ENCODE data around the gene PDE1C.

The PDE1C gene

DNA sequence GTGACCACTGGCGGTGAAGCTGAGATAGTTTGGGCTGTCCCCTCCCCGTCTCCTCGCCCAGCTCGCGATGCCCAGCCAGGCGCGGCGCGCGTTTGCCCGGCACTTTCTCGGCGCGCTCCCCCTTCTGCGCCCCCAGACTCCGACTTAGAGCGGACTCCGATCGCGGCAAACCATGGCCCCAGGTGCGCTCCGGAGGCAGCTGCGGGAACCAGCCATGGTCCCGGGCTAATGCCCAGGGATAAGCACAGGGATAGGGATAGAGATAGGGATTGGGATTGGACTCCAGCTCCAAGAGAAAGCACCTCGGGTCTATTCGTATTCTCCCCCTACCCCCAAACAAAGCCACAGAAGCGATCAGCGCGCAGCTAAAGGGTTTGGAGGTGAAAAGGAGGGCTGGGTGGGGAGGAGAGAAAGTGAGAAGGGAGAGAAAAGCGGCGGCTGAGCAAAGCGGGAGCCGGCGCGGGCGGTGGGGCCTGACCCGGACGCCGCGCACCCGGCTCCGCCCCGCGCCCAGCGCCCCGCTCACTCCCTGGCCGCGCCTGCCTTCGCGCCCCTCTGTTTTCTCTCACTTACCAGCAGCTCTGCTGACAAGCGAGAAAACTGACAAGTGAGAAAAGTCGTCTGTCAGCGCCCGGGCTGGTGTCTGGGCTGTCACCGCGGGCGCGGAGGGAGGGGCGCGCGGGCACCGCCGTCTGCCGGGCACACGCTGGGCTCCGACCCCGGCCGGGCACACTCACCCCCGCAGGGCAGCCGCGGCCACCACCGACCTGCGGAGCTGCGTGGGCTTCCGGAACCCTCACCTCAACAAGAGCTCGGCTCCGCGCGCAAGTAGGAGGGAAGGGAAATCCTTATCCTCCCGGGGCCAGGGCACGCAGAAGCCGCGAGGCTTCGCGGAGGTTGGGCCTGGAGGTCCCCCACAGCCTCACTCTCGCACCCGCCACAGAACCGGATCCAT is at the start of gene PDE1C:
PDE1C (minus strand) TSS at position 2 of the 955 bp plus-strand sequence.
- no peaks in the 10 kb centered on the region for H3K4me1 ChIP-seq (ENCODE audit: control insufficient read depth in 1 of 2, insufficient read depth in 2 of 2, low read length in 2 of 2)
- H3K9me3 ChIP-seq (ENCODE audit: control insufficient read depth in 1 of 2, low read length in 2 of 2), result no peaks in the 10 kb centered on the region
- peak within 1 kb of the TSS; percentile 52 to 66 for H3K4me3 ChIP-seq (ENCODE audit: low read depth in 1 of 2, low read length in 2 of 2)
- H3K9ac ChIP-seq (ENCODE audit: low read depth in 1 of 2, low read length in 2 of 2), result peak within 1 kb of the TSS; percentile 15 to 32
- H3K36me3 ChIP-seq (ENCODE audit: control insufficient read depth in 1 of 2, insufficient read depth in 2 of 2, low read length in 2 of 2), result no peaks in the 10 kb centered on the region
- H3K27me3 ChIP-seq (ENCODE audit: control insufficient read depth in 1 of 2, insufficient read depth in 2 of 2, low read length in 2 of 2), result peaks cover 17 to 46% of the 10 kb centered on the region in 2 donors
- no peak within 1 kb of the TSS for H3K27ac ChIP-seq (ENCODE audit: low read depth, low read length)

DNA sequence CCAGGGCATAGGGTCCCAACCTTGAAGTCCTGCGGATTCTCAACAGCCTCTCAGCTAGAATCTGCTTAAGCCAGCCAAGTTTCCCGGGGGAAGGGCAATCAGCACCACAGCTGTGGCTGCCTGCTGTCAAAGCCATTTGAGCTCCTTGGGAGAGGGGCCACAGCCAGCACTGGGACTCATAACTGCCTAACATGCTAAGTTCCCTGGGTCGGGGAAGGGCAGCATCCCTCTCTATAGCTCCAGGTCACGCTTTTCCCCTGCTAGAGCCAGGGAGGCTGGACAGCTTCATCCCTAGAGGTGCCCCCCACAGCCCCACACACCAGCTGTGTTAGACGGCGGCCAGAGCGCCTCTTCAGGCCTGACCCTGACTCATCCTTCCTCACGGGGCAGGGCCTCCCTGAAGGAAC is 49.6 kb upstream of the PDE1C start:
- peaks cover 0 to 2% of the 10 kb centered on the region in 2 donors for H3K9me3 ChIP-seq (ENCODE audit: control insufficient read depth in 1 of 2, low read length in 2 of 2)
- H3K27me3 ChIP-seq (ENCODE audit: control insufficient read depth in 1 of 2, insufficient read depth in 2 of 2, low read length in 2 of 2), result no peaks in the 10 kb centered on the region
- H3K4me1 ChIP-seq (ENCODE audit: control insufficient read depth in 1 of 2, insufficient read depth in 2 of 2, low read length in 2 of 2), result no peaks in the 10 kb centered on the region
- H3K9ac ChIP-seq (ENCODE audit: low read depth in 1 of 2, low read length in 2 of 2), result no peak overlapping the region
- H3K36me3 ChIP-seq (ENCODE audit: control insufficient read depth in 1 of 2, insufficient read depth in 2 of 2, low read length in 2 of 2), result no peaks in the 10 kb centered on the region
- no peak overlapping the region for H3K27ac ChIP-seq (ENCODE audit: low read depth, low read length)
- no peak overlapping the region for H3K4me3 ChIP-seq (ENCODE audit: low read depth in 1 of 2, low read length in 2 of 2)

DNA sequence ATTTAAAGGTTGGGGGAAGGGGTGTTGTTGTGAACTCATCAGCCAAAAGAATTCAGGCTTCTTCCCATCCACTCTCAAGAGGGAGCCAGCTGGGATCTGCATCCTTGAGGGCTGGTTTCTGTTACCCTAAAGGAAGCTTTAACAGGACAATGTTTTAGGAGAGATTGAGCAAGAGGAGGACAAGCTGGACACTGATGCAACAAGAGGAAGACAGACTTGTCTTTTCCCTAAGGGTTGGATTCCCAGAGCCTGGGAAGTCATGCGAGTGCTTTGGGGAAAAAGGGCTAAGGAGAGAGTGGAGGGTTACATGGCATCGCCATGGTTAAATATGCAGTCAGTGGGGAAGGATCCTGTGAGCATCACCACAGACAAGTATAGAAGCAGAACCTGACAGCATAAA is 47.6 kb upstream of the PDE1C start:
- H3K36me3 ChIP-seq (ENCODE audit: control insufficient read depth in 1 of 2, insufficient read depth in 2 of 2, low read length in 2 of 2), result no peaks in the 10 kb centered on the region
- no peak overlapping the region for H3K9ac ChIP-seq (ENCODE audit: low read depth in 1 of 2, low read length in 2 of 2)
- no peak overlapping the region for H3K27ac ChIP-seq (ENCODE audit: low read depth, low read length)
- no peaks in the 10 kb centered on the region for H3K4me1 ChIP-seq (ENCODE audit: control insufficient read depth in 1 of 2, insufficient read depth in 2 of 2, low read length in 2 of 2)
- H3K27me3 ChIP-seq (ENCODE audit: control insufficient read depth in 1 of 2, insufficient read depth in 2 of 2, low read length in 2 of 2), result no peaks in the 10 kb centered on the region
- no peaks in the 10 kb centered on the region for H3K9me3 ChIP-seq (ENCODE audit: control insufficient read depth in 1 of 2, low read length in 2 of 2)
- no peak overlapping the region for H3K4me3 ChIP-seq (ENCODE audit: low read depth in 1 of 2, low read length in 2 of 2)

DNA sequence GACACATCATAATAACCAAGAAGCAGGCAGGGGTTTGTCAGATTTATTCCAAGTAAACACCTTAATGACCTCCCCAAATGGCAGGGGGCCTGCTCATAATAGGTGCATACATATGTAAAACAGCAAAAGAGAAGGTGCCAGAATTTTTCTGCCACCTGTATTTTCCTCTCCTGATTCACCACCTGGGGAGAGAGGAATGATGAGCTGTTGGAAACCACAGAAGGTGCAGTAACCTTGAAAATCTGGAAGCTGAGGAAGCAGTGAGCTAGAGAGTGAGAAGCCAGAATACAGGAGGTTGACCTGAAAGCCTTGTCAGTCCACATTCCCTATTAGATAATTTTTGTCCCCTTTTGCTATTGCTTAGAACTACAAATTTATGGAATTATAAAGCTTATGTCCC is 46.2 kb upstream of the PDE1C start:
- Histone ChIP-seq H3K9ac (ENCODE audit: low read depth in 1 of 2, low read length in 2 of 2) (no peak overlapping the region), H3K36me3 (ENCODE audit: control insufficient read depth in 1 of 2, insufficient read depth in 2 of 2, low read length in 2 of 2) (no peaks in the 10 kb centered on the region), H3K4me3 (ENCODE audit: low read depth in 1 of 2, low read length in 2 of 2) (no peak overlapping the region), H3K27ac (ENCODE audit: low read depth, low read length) (no peak overlapping the region), H3K4me1 (ENCODE audit: control insufficient read depth in 1 of 2, insufficient read depth in 2 of 2, low read length in 2 of 2) (no peaks in the 10 kb centered on the region), H3K9me3 (ENCODE audit: control insufficient read depth in 1 of 2, low read length in 2 of 2) (peaks cover 1 to 4% of the 10 kb centered on the region in 2 donors), H3K27me3 (ENCODE audit: control insufficient read depth in 1 of 2, insufficient read depth in 2 of 2, low read length in 2 of 2) (no peaks in the 10 kb centered on the region)

DNA sequence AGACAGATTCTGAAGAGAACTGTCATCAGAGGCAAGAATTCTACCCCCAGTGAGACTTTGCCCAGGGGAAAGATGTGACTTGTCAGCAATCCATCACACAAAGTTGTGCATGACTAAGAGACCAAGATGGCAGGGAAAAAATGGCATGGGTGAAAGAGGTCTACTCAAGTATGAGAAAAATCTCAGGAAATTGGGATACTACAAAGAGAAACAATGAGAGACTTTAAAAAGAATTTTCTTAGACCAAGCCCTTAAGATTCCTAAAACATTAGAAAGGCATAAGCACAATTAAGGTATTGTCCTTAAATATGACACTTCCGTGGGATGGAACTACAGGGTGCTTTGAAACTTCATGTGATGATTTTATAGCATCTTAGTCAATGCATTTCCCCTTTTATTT is 45.6 kb upstream of the PDE1C start:
- peaks cover 6 to 8% of the 10 kb centered on the region in 2 donors for H3K9me3 ChIP-seq (ENCODE audit: control insufficient read depth in 1 of 2, low read length in 2 of 2)
- H3K27me3 ChIP-seq (ENCODE audit: control insufficient read depth in 1 of 2, insufficient read depth in 2 of 2, low read length in 2 of 2), result no peaks in the 10 kb centered on the region
- H3K9ac ChIP-seq (ENCODE audit: low read depth in 1 of 2, low read length in 2 of 2), result no peak overlapping the region
- H3K4me1 ChIP-seq (ENCODE audit: control insufficient read depth in 1 of 2, insufficient read depth in 2 of 2, low read length in 2 of 2), result no peaks in the 10 kb centered on the region
- no peak overlapping the region for H3K4me3 ChIP-seq (ENCODE audit: low read depth in 1 of 2, low read length in 2 of 2)
- no peak overlapping the region for H3K27ac ChIP-seq (ENCODE audit: low read depth, low read length)
- no peaks in the 10 kb centered on the region for H3K36me3 ChIP-seq (ENCODE audit: control insufficient read depth in 1 of 2, insufficient read depth in 2 of 2, low read length in 2 of 2)

DNA sequence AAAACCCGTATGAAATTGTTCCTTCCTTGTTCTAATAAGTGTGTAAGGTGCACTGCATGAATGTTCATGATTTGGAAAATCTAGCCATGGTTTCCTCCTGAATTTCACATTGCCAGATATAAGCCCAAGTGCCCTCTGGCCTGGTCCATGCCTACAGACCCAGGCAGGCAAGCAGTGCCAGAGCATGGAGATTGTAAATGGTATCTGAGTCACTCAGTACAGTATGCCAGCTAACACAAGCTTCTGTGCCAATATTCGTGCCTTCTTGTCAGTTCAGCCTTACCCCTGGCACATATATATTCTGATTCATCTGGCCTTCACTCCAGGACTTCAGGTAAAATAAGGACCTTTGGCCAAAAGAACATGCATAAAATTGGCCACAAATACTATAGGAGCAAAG is 38.4 kb upstream of the PDE1C start:
- H3K4me3 ChIP-seq (ENCODE audit: low read depth in 1 of 2, low read length in 2 of 2), result no peak overlapping the region
- peaks cover 6 to 9% of the 10 kb centered on the region in 2 donors for H3K9me3 ChIP-seq (ENCODE audit: control insufficient read depth in 1 of 2, low read length in 2 of 2)
- no peaks in the 10 kb centered on the region for H3K36me3 ChIP-seq (ENCODE audit: control insufficient read depth in 1 of 2, insufficient read depth in 2 of 2, low read length in 2 of 2)
- H3K4me1 ChIP-seq (ENCODE audit: control insufficient read depth in 1 of 2, insufficient read depth in 2 of 2, low read length in 2 of 2), result no peaks in the 10 kb centered on the region
- H3K27me3 ChIP-seq (ENCODE audit: control insufficient read depth in 1 of 2, insufficient read depth in 2 of 2, low read length in 2 of 2), result no peaks in the 10 kb centered on the region
- H3K9ac ChIP-seq (ENCODE audit: low read depth in 1 of 2, low read length in 2 of 2), result no peak overlapping the region
- H3K27ac ChIP-seq (ENCODE audit: low read depth, low read length), result no peak overlapping the region

DNA sequence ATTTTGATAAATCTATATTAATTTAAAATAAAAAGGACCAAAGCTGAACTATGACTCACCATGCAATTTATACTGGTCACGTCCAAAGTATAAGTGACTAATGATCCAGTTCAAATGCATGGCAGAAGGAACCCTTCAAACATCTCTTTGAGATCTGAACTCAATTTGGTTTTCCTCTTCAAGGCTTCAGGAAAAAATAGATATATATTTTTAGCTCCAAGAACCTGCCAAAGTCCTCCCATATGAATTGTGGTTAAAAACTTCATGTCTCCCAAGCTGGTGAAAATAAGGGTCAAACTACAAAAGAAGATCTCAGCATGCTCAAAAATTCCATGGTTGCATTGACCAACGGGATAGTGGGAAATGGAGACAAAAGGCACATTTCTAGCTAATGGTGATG is 34.6 kb upstream of the PDE1C start:
- H3K9ac ChIP-seq (ENCODE audit: low read depth in 1 of 2, low read length in 2 of 2), result no peak overlapping the region
- no peak overlapping the region for H3K4me3 ChIP-seq (ENCODE audit: low read depth in 1 of 2, low read length in 2 of 2)
- no peak overlapping the region for H3K27ac ChIP-seq (ENCODE audit: low read depth, low read length)
- H3K4me1 ChIP-seq (ENCODE audit: control insufficient read depth in 1 of 2, insufficient read depth in 2 of 2, low read length in 2 of 2), result no peaks in the 10 kb centered on the region
- H3K36me3 ChIP-seq (ENCODE audit: control insufficient read depth in 1 of 2, insufficient read depth in 2 of 2, low read length in 2 of 2), result no peaks in the 10 kb centered on the region
- no peaks in the 10 kb centered on the region for H3K27me3 ChIP-seq (ENCODE audit: control insufficient read depth in 1 of 2, insufficient read depth in 2 of 2, low read length in 2 of 2)
- no peaks in the 10 kb centered on the region for H3K9me3 ChIP-seq (ENCODE audit: control insufficient read depth in 1 of 2, low read length in 2 of 2)

DNA sequence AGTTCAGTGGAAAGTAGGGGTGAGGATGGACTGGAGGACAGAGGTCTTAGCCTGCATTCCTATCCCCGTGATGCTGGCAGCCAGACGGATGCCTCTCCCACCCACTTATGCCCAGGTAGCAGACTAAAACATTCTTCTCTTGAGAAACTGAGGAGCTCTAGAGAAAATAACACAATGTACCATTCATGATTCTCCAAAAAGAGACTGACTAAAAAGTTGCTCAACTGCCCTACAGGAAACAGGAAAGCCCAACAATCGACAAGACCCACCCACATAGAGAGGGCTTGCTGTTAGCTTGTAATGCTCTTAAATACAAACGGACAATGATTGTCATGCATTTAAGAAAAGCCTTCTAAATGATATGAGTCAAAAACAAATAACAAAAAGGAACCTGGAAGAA is 33.2 kb upstream of the PDE1C start:
- Histone ChIP-seq H3K4me3 (ENCODE audit: low read depth in 1 of 2, low read length in 2 of 2) (no peak overlapping the region), H3K27ac (ENCODE audit: low read depth, low read length) (no peak overlapping the region), H3K4me1 (ENCODE audit: control insufficient read depth in 1 of 2, insufficient read depth in 2 of 2, low read length in 2 of 2) (no peaks in the 10 kb centered on the region), H3K9me3 (ENCODE audit: control insufficient read depth in 1 of 2, low read length in 2 of 2) (no peaks in the 10 kb centered on the region), H3K27me3 (ENCODE audit: control insufficient read depth in 1 of 2, insufficient read depth in 2 of 2, low read length in 2 of 2) (no peaks in the 10 kb centered on the region), H3K9ac (ENCODE audit: low read depth in 1 of 2, low read length in 2 of 2) (no peak overlapping the region), H3K36me3 (ENCODE audit: control insufficient read depth in 1 of 2, insufficient read depth in 2 of 2, low read length in 2 of 2) (no peaks in the 10 kb centered on the region)

DNA sequence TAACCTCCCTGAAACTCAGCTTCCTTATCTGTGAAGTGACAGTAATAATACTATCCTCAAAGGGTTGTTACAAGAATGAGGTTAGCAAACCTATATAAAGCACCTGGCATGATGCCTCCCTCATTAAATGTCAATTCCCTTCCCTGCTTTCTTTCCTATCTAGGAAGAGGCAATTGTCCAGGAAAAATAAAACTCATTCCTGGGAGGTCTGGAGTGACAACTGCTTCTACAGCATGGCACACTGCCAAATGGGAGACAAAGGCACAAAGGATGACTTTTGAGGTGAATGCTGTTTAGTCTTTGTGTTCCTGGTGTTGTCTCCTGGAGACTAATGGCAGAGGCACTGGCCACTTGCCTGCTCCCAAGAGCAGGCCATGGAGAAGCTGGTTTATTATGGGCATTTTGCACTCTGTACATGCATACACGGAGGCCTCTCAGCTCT is 32.2 kb upstream of the PDE1C start:
- H3K9me3 ChIP-seq (ENCODE audit: control insufficient read depth in 1 of 2, low read length in 2 of 2), result no peaks in the 10 kb centered on the region
- H3K27me3 ChIP-seq (ENCODE audit: control insufficient read depth in 1 of 2, insufficient read depth in 2 of 2, low read length in 2 of 2), result no peaks in the 10 kb centered on the region
- H3K27ac ChIP-seq (ENCODE audit: low read depth, low read length), result no peak overlapping the region
- H3K4me1 ChIP-seq (ENCODE audit: control insufficient read depth in 1 of 2, insufficient read depth in 2 of 2, low read length in 2 of 2), result no peaks in the 10 kb centered on the region
- no peak overlapping the region for H3K4me3 ChIP-seq (ENCODE audit: low read depth in 1 of 2, low read length in 2 of 2)
- H3K36me3 ChIP-seq (ENCODE audit: control insufficient read depth in 1 of 2, insufficient read depth in 2 of 2, low read length in 2 of 2), result no peaks in the 10 kb centered on the region
- no peak overlapping the region for H3K9ac ChIP-seq (ENCODE audit: low read depth in 1 of 2, low read length in 2 of 2)

DNA sequence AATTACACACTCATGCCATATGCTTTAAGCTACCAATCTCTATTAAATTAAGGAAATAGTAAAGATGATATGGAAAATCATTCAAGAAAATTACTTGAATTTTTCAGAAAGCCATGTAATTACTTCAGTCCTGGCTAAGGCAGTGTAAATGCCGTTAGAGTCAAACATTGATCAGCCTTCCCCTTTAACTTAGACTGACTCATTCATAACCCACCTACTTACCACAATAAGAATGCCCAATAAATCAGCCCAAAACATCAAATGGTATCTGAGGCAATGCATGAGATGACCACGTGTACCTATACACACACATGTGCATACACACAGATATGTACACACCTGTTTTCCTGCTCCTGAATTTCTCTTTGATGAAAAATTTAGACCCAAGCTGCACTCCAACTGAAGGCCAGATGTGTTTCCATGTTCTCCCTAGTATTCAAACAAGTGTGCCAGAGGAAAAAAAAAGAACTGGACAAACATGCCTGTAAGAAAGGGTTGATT is 30.2 kb upstream of the PDE1C start:
- Histone ChIP-seq H3K4me1 (ENCODE audit: control insufficient read depth in 1 of 2, insufficient read depth in 2 of 2, low read length in 2 of 2) (no peaks in the 10 kb centered on the region), H3K9me3 (ENCODE audit: control insufficient read depth in 1 of 2, low read length in 2 of 2) (no peaks in the 10 kb centered on the region), H3K36me3 (ENCODE audit: control insufficient read depth in 1 of 2, insufficient read depth in 2 of 2, low read length in 2 of 2) (no peaks in the 10 kb centered on the region), H3K27ac (ENCODE audit: low read depth, low read length) (no peak overlapping the region), H3K4me3 (ENCODE audit: low read depth in 1 of 2, low read length in 2 of 2) (no peak overlapping the region), H3K9ac (ENCODE audit: low read depth in 1 of 2, low read length in 2 of 2) (no peak overlapping the region), H3K27me3 (ENCODE audit: control insufficient read depth in 1 of 2, insufficient read depth in 2 of 2, low read length in 2 of 2) (no peaks in the 10 kb centered on the region)

Data from duodenal mucosa (tissue), 2 donors.